Ishikawa (cell line): ENCODE measurements around the gene RAB26.

ENCODE experiments used
- CREB1 ChIP-seq: IDR thresholded peaks from 2 replicates; pipeline ENCODE4 v1.6.1; 2012; ENCODE audit warnings: low read depth
- EGR1 ChIP-seq: IDR thresholded peaks from 2 replicates; pipeline ENCODE4 v1.6.1; 2012
- EP300 ChIP-seq: IDR thresholded peaks from 2 replicates; pipeline ENCODE4 v1.6.1; 2012; ENCODE audit warnings: borderline replicate concordance
- FOXM1 ChIP-seq: IDR thresholded peaks from 2 replicates; pipeline ENCODE4 v1.6.1; 2012; ENCODE audit warnings: low read depth, borderline replicate concordance
- NFIC ChIP-seq: IDR thresholded peaks from 2 replicates; pipeline ENCODE4 v1.6.1; 2012
- RAD21 ChIP-seq: IDR thresholded peaks from 2 replicates; pipeline ENCODE4 v1.6.1; 2012; ENCODE audit warnings: low read depth
- TAF1 ChIP-seq: IDR thresholded peaks from 2 replicates; pipeline ENCODE4 v1.6.1; 2012; ENCODE audit warnings: low read depth, mild to moderate bottlenecking
- TCF12 ChIP-seq: IDR thresholded peaks from 2 replicates; pipeline ENCODE4 v1.6.1; 2012; ENCODE audit warnings: low read depth
- TEAD4 ChIP-seq: IDR thresholded peaks from 2 replicates; pipeline ENCODE4 v1.6.1; 2012
- YY1 ChIP-seq: IDR thresholded peaks from 2 replicates; pipeline ENCODE4 v1.6.1; 2012; ENCODE audit warnings: low read depth
- ZBTB7A ChIP-seq: IDR thresholded peaks from 2 replicates; pipeline ENCODE4 v1.6.1; 2012; ENCODE audit warnings: low read depth
- TF ChIP-seq, protein P1 (sequence below): IDR thresholded peaks from 2 replicates; pipeline ENCODE4 v1.6.1; 2012; ENCODE audit warnings: low read depth, mild to moderate bottlenecking
- TF ChIP-seq, protein P2 (sequence below): IDR thresholded peaks from 2 replicates; pipeline ENCODE4 v1.6.1; 2012

DNA sequence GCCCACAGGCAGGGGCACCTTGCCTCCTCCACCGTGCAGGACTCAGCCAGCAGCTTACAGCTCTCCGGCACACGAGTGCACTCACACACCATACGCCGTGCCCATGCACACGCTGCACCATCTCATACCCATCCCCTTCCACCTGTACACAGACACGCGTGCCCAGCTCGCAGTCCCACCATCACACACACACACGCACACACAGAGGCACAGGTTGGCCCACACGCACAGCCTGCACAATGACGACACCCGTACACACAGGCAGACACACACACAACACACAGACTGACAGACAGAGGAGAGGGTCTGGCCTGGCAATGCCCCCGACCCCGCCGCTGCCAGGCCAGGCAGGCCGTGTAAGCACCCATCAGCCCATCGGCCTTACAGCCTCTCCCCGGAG is 35.9 kb downstream of the RAB26 start:
- TF ChIP-seq TAF1 (no peak), YY1 (no peak), FOXM1 (no peak), RAD21 (no peak), CREB1 (no peak), NFIC (no peak), TCF12 (no peak), EP300 (no peak), EGR1 (no peak), TEAD4 (no peak), ZBTB7A (no peak)
- TF ChIP-seq, protein P1, sequence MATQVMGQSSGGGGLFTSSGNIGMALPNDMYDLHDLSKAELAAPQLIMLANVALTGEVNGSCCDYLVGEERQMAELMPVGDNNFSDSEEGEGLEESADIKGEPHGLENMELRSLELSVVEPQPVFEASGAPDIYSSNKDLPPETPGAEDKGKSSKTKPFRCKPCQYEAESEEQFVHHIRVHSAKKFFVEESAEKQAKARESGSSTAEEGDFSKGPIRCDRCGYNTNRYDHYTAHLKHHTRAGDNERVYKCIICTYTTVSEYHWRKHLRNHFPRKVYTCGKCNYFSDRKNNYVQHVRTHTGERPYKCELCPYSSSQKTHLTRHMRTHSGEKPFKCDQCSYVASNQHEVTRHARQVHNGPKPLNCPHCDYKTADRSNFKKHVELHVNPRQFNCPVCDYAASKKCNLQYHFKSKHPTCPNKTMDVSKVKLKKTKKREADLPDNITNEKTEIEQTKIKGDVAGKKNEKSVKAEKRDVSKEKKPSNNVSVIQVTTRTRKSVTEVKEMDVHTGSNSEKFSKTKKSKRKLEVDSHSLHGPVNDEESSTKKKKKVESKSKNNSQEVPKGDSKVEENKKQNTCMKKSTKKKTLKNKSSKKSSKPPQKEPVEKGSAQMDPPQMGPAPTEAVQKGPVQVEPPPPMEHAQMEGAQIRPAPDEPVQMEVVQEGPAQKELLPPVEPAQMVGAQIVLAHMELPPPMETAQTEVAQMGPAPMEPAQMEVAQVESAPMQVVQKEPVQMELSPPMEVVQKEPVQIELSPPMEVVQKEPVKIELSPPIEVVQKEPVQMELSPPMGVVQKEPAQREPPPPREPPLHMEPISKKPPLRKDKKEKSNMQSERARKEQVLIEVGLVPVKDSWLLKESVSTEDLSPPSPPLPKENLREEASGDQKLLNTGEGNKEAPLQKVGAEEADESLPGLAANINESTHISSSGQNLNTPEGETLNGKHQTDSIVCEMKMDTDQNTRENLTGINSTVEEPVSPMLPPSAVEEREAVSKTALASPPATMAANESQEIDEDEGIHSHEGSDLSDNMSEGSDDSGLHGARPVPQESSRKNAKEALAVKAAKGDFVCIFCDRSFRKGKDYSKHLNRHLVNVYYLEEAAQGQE, result no peak
- TF ChIP-seq, protein P2, sequence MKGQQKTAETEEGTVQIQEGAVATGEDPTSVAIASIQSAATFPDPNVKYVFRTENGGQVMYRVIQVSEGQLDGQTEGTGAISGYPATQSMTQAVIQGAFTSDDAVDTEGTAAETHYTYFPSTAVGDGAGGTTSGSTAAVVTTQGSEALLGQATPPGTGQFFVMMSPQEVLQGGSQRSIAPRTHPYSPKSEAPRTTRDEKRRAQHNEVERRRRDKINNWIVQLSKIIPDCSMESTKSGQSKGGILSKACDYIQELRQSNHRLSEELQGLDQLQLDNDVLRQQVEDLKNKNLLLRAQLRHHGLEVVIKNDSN, result no peak
